SU-DHL-6 (cell line): ENCODE measurements around the gene RBM19.

Experiments
- CTCF ChIP-seq: fragments of 200-600 bp; sonication (generic); IDR thresholded peaks from one replicate; pipeline ENCODE4 v1.5.1; 2017; ENCODE audit warnings: antibody characterized with exemption, mild to moderate bottlenecking, low read length, moderate library complexity; ENCODE audit not compliant: insufficient read depth, poor library complexity, severe bottlenecking
- EZH2phosphoT487 ChIP-seq: fragments of 200-600 bp; sonication (generic), shearing (Covaris generic); conservative IDR thresholded peaks from 2 replicates; pipeline ENCODE4 v1.6.1; 2018; ENCODE audit warnings: mild to moderate bottlenecking, antibody characterized with exemption, low read length, moderate library complexity, mixed read lengths

- TF ChIP-seq EZH2phosphoT487, result no peak
- no peak for TF ChIP-seq CTCF
These were observed 177.9 kb downstream of the RBM19 start for GRCh38 chr12:113788020-113788856.
